Limb (tissue), 2 donors: ENCODE data around the gene SF3A1.

Experiments
- DNase-seq, 2 donors: peaks; one replicate each; pipeline ENCODE4 v3.0.0-alpha.2; 2016; ENCODE audit errors: extremely low spot score in 2 of 2

The SF3A1 gene

GRCh38 chr22:30287648-30288418 is 68.9 kb downstream of the SF3A1 start:
- DNase-seq = peak; percentile 61 to 85

GRCh38 chr22:30286813-30287647 is 69.7 kb downstream of the SF3A1 start:
- peak in 1 of 2 donors; percentile 82 for DNase-seq

- DNase-seq = no peak
These were observed 70.4 kb downstream of the SF3A1 start for GRCh38 chr22:30286331-30286730.

GRCh38 chr22:30285846-30286200 is 70.9 kb downstream of the SF3A1 start:
- no peak for DNase-seq

- no peak for DNase-seq
These were observed 71.4 kb downstream of the SF3A1 start for GRCh38 chr22:30285176-30285845.

- no peak for DNase-seq
These were observed 72.0 kb downstream of the SF3A1 start for GRCh38 chr22:30284666-30285065.

- DNase-seq = no peak
These were observed 72.5 kb downstream of the SF3A1 start for GRCh38 chr22:30284172-30284571.

GRCh38 chr22:30283342-30283741 is 73.4 kb downstream of the SF3A1 start:
- DNase-seq = no peak

GRCh38 chr22:30282616-30283046 is 74.1 kb downstream of the SF3A1 start:
- no peak for DNase-seq
